Glutamatergic neuron (in vitro differentiated cells): Measurements from ENCODE around the gene CACNA1D. TPM values are rescaled to one million over a fixed set of nuclear protein-coding genes. Genes with fewer than 3 reads are reported as not detected.

ENCODE experiments used
- DNase-seq: peaks from one replicate; pipeline ENCODE4 v3.0.0; 2022
- H3K27ac Mint-ChIP-seq: one replicate; pipeline ENCODE4 v1.8.0; 2020; ENCODE audit warnings: mild to moderate bottlenecking, mixed read lengths, inconsistent platforms; ENCODE audit not compliant: unreplicated experiment
- H3K27me3 Mint-ChIP-seq: one replicate; pipeline ENCODE4 v1.8.0; 2020; ENCODE audit warnings: mild to moderate bottlenecking, moderate library complexity, mixed read lengths, inconsistent platforms; ENCODE audit not compliant: unreplicated experiment
- H3K36me3 Mint-ChIP-seq: one replicate; pipeline ENCODE4 v1.8.0; 2020; ENCODE audit warnings: mild to moderate bottlenecking, mixed read lengths, inconsistent platforms; ENCODE audit not compliant: unreplicated experiment
- H3K4me1 Mint-ChIP-seq: one replicate; pipeline ENCODE4 v1.8.0; 2020; ENCODE audit warnings: mild to moderate bottlenecking, low read depth, mixed read lengths, inconsistent platforms; ENCODE audit not compliant: unreplicated experiment
- H3K4me3 Mint-ChIP-seq: one replicate; pipeline ENCODE4 v1.8.0; 2020; ENCODE audit warnings: mild to moderate bottlenecking, mixed read lengths, inconsistent platforms; ENCODE audit not compliant: unreplicated experiment
- H3K9me3 Mint-ChIP-seq: one replicate; pipeline ENCODE4 v1.8.0; 2020; ENCODE audit warnings: mild to moderate bottlenecking, moderate library complexity, mixed read lengths, inconsistent platforms; ENCODE audit not compliant: unreplicated experiment
- CTCF ChIP-seq: fragments of 200-600 bp; sonication (generic); IDR thresholded peaks from one replicate; pipeline ENCODE4 v1.5.0; 2021; ENCODE audit not compliant: partially characterized antibody, unreplicated experiment
- total RNA-seq: library from RNA; stranded (reverse); fragmentation: NEBNext Ultra II Directional; extraction: Animal tissue kit (Norgen Biotek cat#: 25700); gene quantifications from one replicate; pipeline ENCODE4 v1.2.1, GENCODE V29; 2021; ENCODE audit not compliant: unreplicated experiment

The CACNA1D gene
- total RNA-seq, 1 donor from 2014 or later: 5.0 TPM

GRCh38 chr3:53826048-53826447 is 331.6 kb downstream of the CACNA1D start:
- Mint-ChIP-seq H3K4me3 (no peak overlapping the region), H3K9me3 (peaks cover 3% of the 10 kb centered on the region), H3K4me1 (peaks cover 6% of the 10 kb centered on the region), H3K27me3 (no peaks in the 10 kb centered on the region), H3K36me3 (no peaks in the 10 kb centered on the region), H3K27ac (no peak overlapping the region)
- no peak for TF ChIP-seq CTCF
- DNase-seq: no peak

- TF ChIP-seq CTCF: no peak
- no peak overlapping the region for H3K4me3 Mint-ChIP-seq
Measured at GRCh38 chr3:53828581-53828980, 334.2 kb downstream of the CACNA1D start.

GRCh38 chr3:53829605-53830004 is 335.2 kb downstream of the CACNA1D start:
- Mint-ChIP-seq H3K36me3 (no peaks in the 10 kb centered on the region), H3K27ac (no peak overlapping the region), H3K27me3 (no peaks in the 10 kb centered on the region), H3K9me3 (no peaks in the 10 kb centered on the region), H3K4me1 (peaks cover under 1% of the 10 kb centered on the region), H3K4me3 (no peak overlapping the region)
- DNase-seq: no peak
- TF ChIP-seq CTCF: no peak

More at GRCh38 chr3:53828581-53828980, 334.2 kb downstream of the CACNA1D start:
- Mint-ChIP-seq H3K36me3 (no peaks in the 10 kb centered on the region), H3K27me3 (no peaks in the 10 kb centered on the region), H3K4me1 (peaks cover 6% of the 10 kb centered on the region), H3K9me3 (no peaks in the 10 kb centered on the region), H3K27ac (no peak overlapping the region)
- no peak for DNase-seq

GRCh38 chr3:53830944-53831343 is 336.5 kb downstream of the CACNA1D start:
- Mint-ChIP-seq H3K4me3 (no peak overlapping the region), H3K36me3 (no peaks in the 10 kb centered on the region), H3K27me3 (no peaks in the 10 kb centered on the region), H3K4me1 (peaks cover 3% of the 10 kb centered on the region), H3K27ac (no peak overlapping the region), H3K9me3 (no peaks in the 10 kb centered on the region)
- TF ChIP-seq CTCF: no peak
- no peak for DNase-seq

GRCh38 chr3:53833053-53833645 is 338.7 kb downstream of the CACNA1D start:
- Mint-ChIP-seq H3K9me3 (no peaks in the 10 kb centered on the region), H3K4me1 (peaks cover 3% of the 10 kb centered on the region), H3K36me3 (no peaks in the 10 kb centered on the region), H3K27me3 (no peaks in the 10 kb centered on the region), H3K27ac (no peak overlapping the region), H3K4me3 (no peak overlapping the region)
- DNase-seq: no peak
- no peak for TF ChIP-seq CTCF
